Measurements from ENCODE around the gene DHX32. TPM values are rescaled to one million over a fixed set of nuclear protein-coding genes. Genes with fewer than 3 reads are reported as not detected.
"Not testable (repeated sequence)": the region's sequence is repeated elsewhere in the genome, so short reads cannot be mapped to it uniquely, and the experiment has no call there.

DHX32 gene
- total RNA-seq, 1 experiment from 2014 or later: 12.0 TPM

DNA sequence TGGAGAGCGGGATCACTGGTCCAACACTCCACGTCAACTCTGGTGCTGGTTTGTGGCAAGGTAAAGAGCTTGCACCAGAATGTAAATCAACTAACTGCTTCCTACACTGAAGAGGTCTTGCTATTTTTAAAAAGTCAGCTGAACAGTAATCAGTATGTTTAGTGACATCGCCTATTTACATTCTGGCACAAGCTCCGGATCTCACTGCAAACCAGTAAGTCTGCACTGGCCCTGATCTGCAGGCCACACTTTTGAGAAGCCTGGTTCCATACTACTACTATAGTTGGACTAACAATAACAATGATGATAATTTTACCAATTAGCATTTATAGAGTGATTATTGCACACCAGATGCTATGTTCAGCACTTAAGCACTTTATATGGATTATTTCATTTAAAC, 8.3 kb upstream of the DHX32 start:
- H3K23ac ChIP-seq (ENCODE audit: insufficient read length, low read depth, low read length); H3K9me3 Mint-ChIP-seq; H3K27ac Mint-ChIP-seq; H3K4me3 Mint-ChIP-seq; H3K23me2 ChIP-seq (ENCODE audit: insufficient read length, low read depth, low read length, poor library complexity, severe bottlenecking); H3K4me1 ChIP-seq (ENCODE audit: insufficient read depth, low read length); H3K27ac ChIP-seq (ENCODE audit: insufficient read length, low read depth, low read length); H3K14ac ChIP-seq (ENCODE audit: insufficient read depth, low read length); H3K9ac ChIP-seq (ENCODE audit: extremely low read depth, insufficient read length, low read length); H2BK12ac ChIP-seq (ENCODE audit: insufficient read length, low read depth, low read length); H4K8ac ChIP-seq (replicated peaks; ENCODE audit: insufficient read length, low read depth, low read length); H2BK5ac ChIP-seq (ENCODE audit: insufficient read length, low read length); H3K9me3 ChIP-seq (ENCODE audit: control insufficient read depth, low read depth, low read length); H3K79me1 ChIP-seq (ENCODE audit: insufficient read depth, low read depth, low read length, poor library complexity, severe bottlenecking); H3K79me2 ChIP-seq (ENCODE audit: insufficient read depth, low read length); H2BK120ac ChIP-seq (ENCODE audit: low read depth, low read length, poor library complexity, severe bottlenecking); H3K36me3 Mint-ChIP-seq (ENCODE audit: insufficient read depth in 1 of 3, low read depth in 3 of 3); H2AFZ ChIP-seq (ENCODE audit: low read length); DNase-seq; H3K4me2 ChIP-seq (ENCODE audit: insufficient read depth, insufficient read length, low read length); H2BK15ac ChIP-seq (ENCODE audit: low read depth, low read length); H4K91ac ChIP-seq (ENCODE audit: insufficient read length, low read depth, low read length); H2AK5ac ChIP-seq (ENCODE audit: insufficient read length, low read length); H3K27me3 ChIP-seq (ENCODE audit: insufficient read depth, low read length); H3K4ac ChIP-seq (ENCODE audit: low read depth, low read length); H3K27me3 Mint-ChIP-seq (ENCODE audit: low read depth); H4K5ac ChIP-seq (ENCODE audit: insufficient read length, low read depth, low read length); H3T11ph ChIP-seq (ENCODE audit: low read length); H2BK20ac ChIP-seq (ENCODE audit: low read depth, low read length, poor library complexity, severe bottlenecking); H4K20me1 ChIP-seq (ENCODE audit: control insufficient read depth, insufficient read depth, insufficient read length); H3K18ac ChIP-seq (ENCODE audit: insufficient read length, low read depth, low read length); H3K56ac ChIP-seq (ENCODE audit: insufficient read length, low read depth, low read length): not testable (repeated sequence)
- peaks cover 14% of the 10 kb centered on the region in 2 experiments for H3K4me1 Mint-ChIP-seq
- no CpG with 5 or more reads among the region's 4 CpGs for WGBS (ENCODE audit: extremely low coverage, insufficient read length, low lambda C conversion rate)
